OCI-LY1 (cell line): ENCODE data around the gene MERTK.
"Not testable (repeated sequence)": the region's sequence is repeated elsewhere in the genome, so short reads cannot be mapped to it uniquely, and the experiment has no call there.

Source experiments
- H2AFZ ChIP-seq: fragments of 200-600 bp; sonication (generic), shearing (Covaris generic); 2 replicates; pipeline ENCODE4 v1.6.0; 2014; ENCODE audit warnings: antibody characterized with exemption, mild to moderate bottlenecking, low read length
- H3F3A ChIP-seq: fragments of 200-600 bp; sonication (generic), shearing (Covaris generic); 2 replicates; pipeline ENCODE4 v1.6.0; 2014; ENCODE audit warnings: mild to moderate bottlenecking, antibody characterized with exemption, low read length, moderate library complexity; ENCODE audit not compliant: insufficient read depth
- H3K27ac ChIP-seq: fragments of 200-600 bp; sonication (generic); 2 replicates; pipeline ENCODE4 v1.5.1; 2014; ENCODE audit warnings: low read length, mixed run types, mild to moderate bottlenecking, low read depth; ENCODE audit not compliant: poor library complexity, severe bottlenecking
- H3K27me3 ChIP-seq: fragments of 200-600 bp; sonication (generic); 2 replicates; pipeline ENCODE4 v1.6.0; 2014; ENCODE audit warnings: antibody characterized with exemption, mild to moderate bottlenecking, low read length, moderate library complexity; ENCODE audit not compliant: insufficient read depth
- H3K36me3 ChIP-seq: fragments of 200-600 bp; sonication (generic); 2 replicates; pipeline ENCODE4 v1.6.1; 2014; ENCODE audit warnings: mild to moderate bottlenecking, antibody characterized with exemption, low read length, moderate library complexity, mixed read lengths; ENCODE audit not compliant: insufficient read depth
- H3K4me1 ChIP-seq: fragments of 200-600 bp; sonication (generic); 2 replicates; pipeline ENCODE4 v1.5.1; 2014; ENCODE audit warnings: mild to moderate bottlenecking, low read length, moderate library complexity; ENCODE audit not compliant: insufficient read depth, severe bottlenecking
- H3K4me2 ChIP-seq: fragments of 200-600 bp; sonication (generic), shearing (Covaris generic); 2 replicates; pipeline ENCODE4 v1.6.1; 2014; ENCODE audit warnings: low read length
- H3K4me3 ChIP-seq: fragments of 200-600 bp; sonication (generic); 2 replicates; pipeline ENCODE4 v1.5.1; 2014; ENCODE audit warnings: low read length, low read depth, mild to moderate bottlenecking, mixed read lengths; ENCODE audit not compliant: poor library complexity, severe bottlenecking
- H3K79me2 ChIP-seq: fragments of 200-600 bp; shearing (Covaris generic); 2 replicates; pipeline ENCODE4 v1.6.1; 2016; ENCODE audit warnings: mixed run types, low read length, mixed read lengths; ENCODE audit not compliant: insufficient read depth
- H3K9ac ChIP-seq: fragments of 200-600 bp; sonication (generic), shearing (Covaris generic); 2 replicates; pipeline ENCODE4 v1.6.1; 2014; ENCODE audit warnings: mild to moderate bottlenecking, low read length, mixed read lengths
- H3K9me2 ChIP-seq: fragments of 200-600 bp; sonication (generic), shearing (Covaris generic); 2 replicates; pipeline ENCODE4 v1.6.1; 2014; ENCODE audit warnings: low read depth, mild to moderate bottlenecking, low read length, mixed read lengths
- H3K9me3 ChIP-seq: fragments of 200-600 bp; shearing (Covaris generic); 2 replicates; pipeline ENCODE4 v1.6.1; 2014; ENCODE audit warnings: low read length, mixed read lengths
- H4K20me1 ChIP-seq: fragments of 200-600 bp; sonication (generic), shearing (Covaris generic); 2 replicates; pipeline ENCODE4 v1.6.0; 2016; ENCODE audit warnings: mild to moderate bottlenecking, low read length; ENCODE audit not compliant: insufficient read depth
- CTCF ChIP-seq: fragments of 200-600 bp; sonication (generic), shearing (Covaris generic); IDR thresholded peaks from 2 replicates; pipeline ENCODE4 v1.5.1; 2017; ENCODE audit warnings: mild to moderate bottlenecking, antibody characterized with exemption, low read length, moderate library complexity, mixed read lengths
- EZH2 ChIP-seq: fragments of 200-600 bp; sonication (generic), shearing (Covaris generic); IDR thresholded peaks from 2 replicates; pipeline ENCODE4 v1.8.0; 2017; ENCODE audit warnings: borderline replicate concordance, mixed run types, mild to moderate bottlenecking, antibody characterized with exemption, low read length, moderate library complexity, mixed read lengths

MERTK gene

GRCh38 chr2:111904726-111905474 is 6.5 kb downstream of the MERTK start:
- no peaks in the 10 kb centered on the region for H3K9me3 ChIP-seq

GRCh38 chr2:111905475-111905869 is 7.1 kb downstream of the MERTK start:
- H3K9ac ChIP-seq, H3K4me3 ChIP-seq, H2AFZ ChIP-seq, H3K4me2 ChIP-seq, H3K9me3 ChIP-seq, H3K9me2 ChIP-seq, H3K27me3 ChIP-seq, H3F3A ChIP-seq, H4K20me1 ChIP-seq, H3K79me2 ChIP-seq, H3K27ac ChIP-seq, H3K36me3 ChIP-seq: not testable (repeated sequence)
- peaks cover 10% of the 10 kb centered on the region for H3K4me1 ChIP-seq

More at GRCh38 chr2:111904726-111905474, 6.5 kb downstream of the MERTK start:
- Histone ChIP-seq H3F3A (peaks cover 4% of the 10 kb centered on the region; the same call in 1 of the 2 replicates), H2AFZ (no peak overlapping the region), H3K36me3 (no peaks in the 10 kb centered on the region), H3K4me3 (no peak overlapping the region), H3K79me2 (no peaks in the 10 kb centered on the region), H3K9ac (no peak overlapping the region), H3K27ac (no peak overlapping the region), H3K4me2 (no peak overlapping the region), H3K27me3 (no peaks in the 10 kb centered on the region), H4K20me1 (no peaks in the 10 kb centered on the region), H3K4me1 (peaks cover 10% of the 10 kb centered on the region), H3K9me2 (no peaks in the 10 kb centered on the region)
- TF ChIP-seq CTCF (no peak), EZH2 (no peak)

- no peaks in the 10 kb centered on the region for H3K27me3 ChIP-seq
- H3K79me2 ChIP-seq, result no peaks in the 10 kb centered on the region
- no peaks in the 10 kb centered on the region for H3K9me3 ChIP-seq
- no peaks in the 10 kb centered on the region for H4K20me1 ChIP-seq
- H3K27ac ChIP-seq, result no peak overlapping the region
- H3K4me2 ChIP-seq, result no peak overlapping the region
- no peaks in the 10 kb centered on the region for H3K9me2 ChIP-seq
- no peak for TF ChIP-seq CTCF
- TF ChIP-seq EZH2, result no peak
- H3K4me1 ChIP-seq, result peaks cover 10% of the 10 kb centered on the region
- H2AFZ ChIP-seq, result no peak overlapping the region
- H3K9ac ChIP-seq, result no peak overlapping the region
- no peak overlapping the region for H3K4me3 ChIP-seq
- H3F3A ChIP-seq, result no peaks in the 10 kb centered on the region
- no peaks in the 10 kb centered on the region for H3K36me3 ChIP-seq
Measured at GRCh38 chr2:111905990-111906735, 7.8 kb downstream of the MERTK start.
